Stimulated activated CD4-positive, alpha-beta T cell treated with anti-CD3 and anti-CD28 coated beads, Interleukin-12 subunit alpha, Interleukin-12 subunit beta, amount 100 ng/mL, for 4 hours (primary cell): ENCODE measurements around the gene MEIS2.

Source experiments
- DNase-seq: peaks from one replicate; pipeline ENCODE4 v3.0.0-alpha.2; 2020

The MEIS2 gene

DNA sequence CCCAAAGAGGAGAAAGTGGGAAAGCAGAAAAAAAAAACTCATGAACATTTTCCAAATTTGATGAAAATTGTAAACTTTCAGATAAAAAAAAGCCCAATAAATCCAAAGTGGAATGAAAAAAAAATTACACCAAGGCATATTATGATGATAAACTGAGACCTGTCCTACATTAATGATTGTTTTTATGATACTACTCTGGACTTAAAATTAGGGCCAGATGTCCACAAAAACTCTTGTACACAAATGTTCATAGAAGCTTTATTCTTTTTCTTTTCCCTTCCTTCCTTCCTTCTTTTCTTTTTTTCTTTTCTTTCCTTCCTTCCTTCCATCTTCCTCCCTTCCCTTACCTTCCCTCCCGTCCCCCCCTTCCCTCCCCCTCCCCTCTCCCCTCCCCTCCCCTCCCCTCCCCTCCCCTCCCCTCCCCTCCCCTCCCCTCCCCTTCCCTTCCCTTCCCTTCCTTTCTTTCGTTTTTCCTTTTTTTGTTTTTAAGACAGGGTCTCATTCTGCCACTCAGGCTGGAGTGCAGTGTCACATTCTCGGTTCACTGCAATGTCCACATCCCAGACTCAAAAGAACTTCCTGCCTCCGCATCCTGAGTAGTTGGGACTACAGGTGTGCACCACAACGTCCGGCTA, 243.9 kb downstream of the MEIS2 start:
- no peak for DNase-seq

DNA sequence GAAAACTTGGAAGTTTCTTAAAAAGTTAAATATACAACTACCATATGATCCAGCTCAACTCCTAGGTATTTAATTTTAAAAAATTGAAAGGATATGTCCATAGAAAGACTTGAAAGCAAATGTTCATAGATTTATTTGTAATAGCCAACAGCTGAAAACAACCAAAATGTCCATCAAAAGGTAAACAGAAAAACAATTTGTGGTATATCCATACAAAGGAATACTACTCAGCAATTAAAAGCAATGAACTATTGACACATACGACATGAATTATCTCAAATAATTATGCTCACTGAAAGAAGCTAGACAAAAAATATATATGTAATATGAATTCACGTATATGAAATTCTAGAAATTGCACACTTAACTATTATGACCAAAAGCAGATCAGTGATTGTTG, 249.5 kb downstream of the MEIS2 start:
- no peak for DNase-seq

DNA sequence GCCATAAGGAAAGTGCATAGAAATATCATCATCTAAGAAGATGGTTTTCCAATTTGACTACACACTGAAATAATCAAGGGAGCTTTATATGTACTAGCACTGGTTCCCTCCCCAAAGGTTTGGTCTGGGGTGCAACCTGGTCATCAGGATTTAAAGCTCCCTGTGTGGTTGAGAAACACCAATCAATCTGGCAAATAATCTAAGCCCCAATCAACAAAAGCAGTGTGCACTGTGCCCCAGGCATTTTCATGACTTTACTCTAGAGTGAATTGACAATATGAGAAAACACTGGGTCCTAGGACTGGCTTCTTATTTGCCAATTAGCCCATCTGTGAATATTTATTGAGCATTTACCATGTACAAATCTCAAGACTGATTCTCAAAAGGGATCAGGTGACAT, 255.1 kb downstream of the MEIS2 start:
- DNase-seq: no peak

DNA sequence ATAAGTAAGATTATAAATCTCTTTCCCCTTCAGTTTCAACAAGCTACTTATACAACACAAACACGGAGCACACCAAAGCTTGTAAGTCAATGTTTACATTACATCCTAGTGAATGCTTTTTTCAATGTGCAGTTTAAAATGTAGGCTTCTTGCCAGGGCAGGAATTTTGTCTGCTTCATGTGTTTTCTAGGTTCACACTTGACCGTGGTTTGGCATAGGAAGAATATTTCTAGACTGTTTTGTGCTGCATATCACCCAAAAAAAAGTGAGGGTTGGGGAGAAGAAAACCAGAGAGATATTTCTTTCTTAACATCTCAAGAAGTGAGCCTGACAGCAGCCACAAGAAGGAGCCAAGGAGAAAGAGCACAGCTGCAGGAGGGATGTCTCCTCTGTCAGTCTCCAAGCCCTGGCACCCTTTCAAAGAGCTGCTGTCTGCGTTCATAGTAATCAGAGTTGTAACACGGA, 255.8 kb downstream of the MEIS2 start:
- DNase-seq: no peak

DNA sequence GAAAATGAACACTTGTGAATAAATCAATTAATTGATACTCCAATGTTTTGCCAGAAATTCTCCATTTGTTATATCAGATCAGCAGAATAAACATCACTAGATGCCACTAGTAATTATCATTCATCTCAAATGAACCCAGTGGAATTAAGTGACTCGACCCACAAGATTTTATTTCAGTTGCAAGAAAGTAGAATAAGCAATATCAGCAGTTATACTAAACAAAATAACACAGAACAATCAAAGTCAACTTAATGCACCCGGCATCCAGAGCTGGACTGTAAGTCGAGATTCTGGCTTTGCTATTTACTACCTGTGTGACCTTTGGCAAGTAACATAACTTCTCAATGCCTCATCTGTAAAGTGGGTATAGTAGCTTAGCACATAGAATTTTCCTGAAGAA, 256.5 kb downstream of the MEIS2 start:
- DNase-seq: no peak

DNA sequence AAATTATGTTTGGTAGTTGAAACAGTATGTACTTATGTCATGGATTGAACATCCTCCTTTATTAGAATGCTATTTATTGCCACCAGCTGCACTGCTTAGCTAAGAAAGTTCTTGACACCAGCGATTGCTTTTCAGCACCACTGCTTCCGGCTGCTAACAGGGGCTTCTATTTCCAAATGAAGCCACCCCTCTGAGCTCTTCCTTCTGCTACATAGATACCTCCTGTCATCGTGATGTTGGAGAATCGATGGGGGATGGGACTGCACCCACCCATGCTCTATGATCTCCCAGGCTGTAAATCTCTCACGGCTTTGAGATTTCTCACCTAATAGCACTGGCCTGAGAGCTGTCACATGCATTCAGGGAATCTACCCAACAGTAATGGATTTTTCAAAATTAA, 259.2 kb downstream of the MEIS2 start:
- no peak for DNase-seq
